H1 (cell line): Measurements from ENCODE around the gene CDH12. TPM values are rescaled to one million over a fixed set of nuclear protein-coding genes. Genes with fewer than 3 reads are reported as not detected.

Source experiments
- SIRT6 ChIP-seq: IDR thresholded peaks from one replicate; pipeline ENCODE4 v1.7.1; 2012; ENCODE audit warnings: low read length, inconsistent platforms
- polyA plus RNA-seq, 7 experiments: library from polyadenylated mRNA; depleted of rRNA in 3 of 7; stranded (reverse) in 5 of 7; unstranded in 2 of 7; fragments of >200 nt in 5 of 7; fragments of 200-250 nt in 2 of 7; gene quantifications; 1 replicate in 5 of 7; 2 replicates in 1 of 7; 4 replicates in 1 of 7; pipeline versions ENCODE4 v1.2.1 to v1.2.3, GENCODE V29; 2011 to 2013; ENCODE audit warnings: missing spikeins in 2 of 7, mixed read lengths in 2 of 7
- total RNA-seq: library from RNA; stranded (reverse); fragmentation: NEBNext Ultra II Directional; extraction: Animal tissue kit (Norgen Biotek cat#: 25700); gene quantifications from 2 replicates; pipeline ENCODE4 v1.2.1, GENCODE V29; 2021

Gene CDH12
- total and polyA plus RNA-seq, 2 of the 8 experiments (the other 6 are each of a cell fraction or from before 2014, with no cell fraction given) = 0.03 TPM; not detected in 1

- TF ChIP-seq SIRT6 = no peak
- TF ChIP-seq, all 59 proteins: peak for 0
Measured at GRCh38 chr5:22625451-22625850, 227.7 kb downstream of the CDH12 start (continued).
